KMS-11 (cell line): ENCODE data around the gene PRXL2A.

ENCODE experiments used
- H2AFZ ChIP-seq: fragments of 200-600 bp; sonication (generic); 2 replicates; pipeline ENCODE4 v1.6.1; 2016; ENCODE audit warnings: antibody characterized with exemption, mixed run types, low read depth
- H3K27ac ChIP-seq: fragments of 200-600 bp; sonication (generic); 2 replicates; pipeline ENCODE4 v1.6.1; 2016; ENCODE audit warnings: mild to moderate bottlenecking, mixed run types
- H3K27me3 ChIP-seq: fragments of 200-600 bp; sonication (generic); 2 replicates; pipeline ENCODE4 v1.6.1; 2017; ENCODE audit warnings: mild to moderate bottlenecking, low read depth, mixed run types, moderate library complexity; ENCODE audit not compliant: insufficient read depth
- H3K36me3 ChIP-seq: fragments of 200-600 bp; sonication (generic); 2 replicates; pipeline ENCODE4 v1.6.1; 2017; ENCODE audit warnings: mild to moderate bottlenecking, mixed run types; ENCODE audit not compliant: insufficient read depth
- H3K4me1 ChIP-seq: fragments of 200-600 bp; sonication (generic); 2 replicates; pipeline ENCODE4 v1.6.1; 2016; ENCODE audit warnings: mild to moderate bottlenecking, low read depth, mixed run types; ENCODE audit not compliant: poor library complexity, severe bottlenecking
- H3K4me2 ChIP-seq: fragments of 200-600 bp; sonication (generic); 2 replicates; pipeline ENCODE4 v1.7.0; 2016; ENCODE audit warnings: mild to moderate bottlenecking, mixed run types
- H3K4me3 ChIP-seq: fragments of 200-600 bp; sonication (generic); IDR thresholded peaks from 2 replicates; pipeline ENCODE4 v1.6.1; 2017; ENCODE audit warnings: low read depth, low read length, mixed read lengths; ENCODE audit not compliant: insufficient read depth
- H3K79me2 ChIP-seq: fragments of 200-600 bp; sonication (generic); 2 replicates; pipeline ENCODE4 v1.6.1; 2016; ENCODE audit warnings: low read depth, mixed run types; ENCODE audit not compliant: insufficient read depth
- H3K9ac ChIP-seq: fragments of 200-600 bp; sonication (generic); 2 replicates; pipeline ENCODE4 v1.6.1; 2016; ENCODE audit warnings: mild to moderate bottlenecking, mixed run types
- H4K20me1 ChIP-seq: fragments of 200-600 bp; sonication (generic); 2 replicates; pipeline ENCODE4 v1.6.1; 2016; ENCODE audit warnings: mild to moderate bottlenecking, mixed run types; ENCODE audit not compliant: insufficient read depth
- TF ChIP-seq, protein P1 (sequence below): fragments of 200-600 bp; sonication (generic); conservative IDR thresholded peaks from 2 replicates; pipeline ENCODE4 v1.6.1; 2017; ENCODE audit warnings: low read depth, mild to moderate bottlenecking, antibody characterized with exemption, low read length, moderate library complexity, mixed read lengths

PRXL2A gene

DNA sequence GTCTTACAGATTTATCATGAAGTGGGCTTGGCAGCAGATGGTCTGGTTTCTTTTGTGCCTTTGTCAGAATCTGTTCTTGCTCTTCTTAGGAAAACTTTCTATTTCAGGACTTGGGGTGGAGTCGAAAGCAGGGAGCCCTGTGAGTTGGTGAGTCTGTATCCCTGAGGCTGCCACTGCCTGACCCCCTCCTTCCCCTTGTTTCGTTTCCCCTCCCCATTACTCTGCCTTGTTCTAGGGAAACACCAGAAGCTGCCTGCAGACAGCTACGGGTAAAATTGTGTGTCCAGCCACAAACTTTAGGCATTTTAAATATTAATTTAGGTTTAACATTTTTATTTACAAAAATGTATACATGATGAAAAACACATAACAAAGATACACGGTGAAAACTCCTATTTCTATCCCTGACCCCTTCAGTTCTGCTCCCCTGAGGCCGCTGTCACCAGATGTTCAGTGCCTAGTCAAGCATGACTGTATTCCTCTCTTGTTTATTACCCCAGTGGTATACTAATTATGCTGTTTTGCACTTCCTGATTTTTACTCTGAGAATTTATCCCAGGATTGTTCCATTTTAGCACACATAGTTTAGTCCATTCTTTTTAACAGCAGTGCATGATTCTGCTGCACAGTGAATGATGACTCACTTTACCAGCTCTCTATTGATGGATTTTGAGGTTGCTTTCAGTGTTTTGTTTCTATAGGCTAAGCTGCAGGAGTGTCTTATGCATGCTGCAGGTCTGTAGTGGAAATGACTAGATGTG is 54.8 kb downstream of the PRXL2A start:
- H3K4me1 ChIP-seq: peaks cover 43% of the 10 kb centered on the region
- H3K27ac ChIP-seq: no peak overlapping the region
- no peaks in the 10 kb centered on the region for H4K20me1 ChIP-seq
- H3K79me2 ChIP-seq: peaks cover 5% of the 10 kb centered on the region; the same call in 1 of the 2 replicates
- no peak overlapping the region for H2AFZ ChIP-seq
- H3K36me3 ChIP-seq: no peaks in the 10 kb centered on the region
- TF ChIP-seq, protein P1, sequence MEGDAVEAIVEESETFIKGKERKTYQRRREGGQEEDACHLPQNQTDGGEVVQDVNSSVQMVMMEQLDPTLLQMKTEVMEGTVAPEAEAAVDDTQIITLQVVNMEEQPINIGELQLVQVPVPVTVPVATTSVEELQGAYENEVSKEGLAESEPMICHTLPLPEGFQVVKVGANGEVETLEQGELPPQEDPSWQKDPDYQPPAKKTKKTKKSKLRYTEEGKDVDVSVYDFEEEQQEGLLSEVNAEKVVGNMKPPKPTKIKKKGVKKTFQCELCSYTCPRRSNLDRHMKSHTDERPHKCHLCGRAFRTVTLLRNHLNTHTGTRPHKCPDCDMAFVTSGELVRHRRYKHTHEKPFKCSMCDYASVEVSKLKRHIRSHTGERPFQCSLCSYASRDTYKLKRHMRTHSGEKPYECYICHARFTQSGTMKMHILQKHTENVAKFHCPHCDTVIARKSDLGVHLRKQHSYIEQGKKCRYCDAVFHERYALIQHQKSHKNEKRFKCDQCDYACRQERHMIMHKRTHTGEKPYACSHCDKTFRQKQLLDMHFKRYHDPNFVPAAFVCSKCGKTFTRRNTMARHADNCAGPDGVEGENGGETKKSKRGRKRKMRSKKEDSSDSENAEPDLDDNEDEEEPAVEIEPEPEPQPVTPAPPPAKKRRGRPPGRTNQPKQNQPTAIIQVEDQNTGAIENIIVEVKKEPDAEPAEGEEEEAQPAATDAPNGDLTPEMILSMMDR: no peak
- no peak overlapping the region for H3K4me3 ChIP-seq
- no peak overlapping the region for H3K4me2 ChIP-seq
- H3K9ac ChIP-seq: no peak overlapping the region
- H3K27me3 ChIP-seq: no peaks in the 10 kb centered on the region

DNA sequence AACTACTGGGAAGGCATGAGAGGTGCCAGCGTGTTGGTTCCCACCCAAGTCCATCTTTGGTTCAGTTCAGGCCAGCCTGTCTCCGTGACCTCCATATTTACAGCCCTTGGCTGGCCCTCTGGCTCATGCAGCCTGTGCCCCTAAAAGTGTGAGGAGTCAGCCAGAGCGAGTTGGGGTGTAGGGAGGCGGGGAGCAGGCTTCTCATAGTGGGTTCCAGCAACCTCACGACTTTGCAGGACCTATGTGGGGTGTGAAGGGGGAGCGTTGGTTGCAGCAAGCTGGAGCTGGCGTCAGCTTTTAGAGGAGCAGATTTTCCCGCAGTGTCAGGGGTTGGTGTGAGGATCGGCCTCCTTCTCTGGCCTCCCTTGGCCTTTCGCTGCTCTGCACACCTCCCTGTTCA is 55.5 kb downstream of the PRXL2A start:
- Histone ChIP-seq H4K20me1 (no peaks in the 10 kb centered on the region), H3K36me3 (no peaks in the 10 kb centered on the region), H3K27me3 (no peaks in the 10 kb centered on the region), H3K27ac (no peak overlapping the region), H2AFZ (no peak overlapping the region), H3K4me1 (peaks cover 36% of the 10 kb centered on the region), H3K4me3 (no peak overlapping the region), H3K4me2 (no peak overlapping the region), H3K9ac (no peak overlapping the region), H3K79me2 (peaks cover 5% of the 10 kb centered on the region; the same call in 1 of the 2 replicates)
- TF ChIP-seq, protein P1: no peak

GRCh38 chr10:80464557-80465450 is 56.5 kb downstream of the PRXL2A start:
- Histone ChIP-seq H2AFZ (no peak overlapping the region), H3K9ac (no peak overlapping the region), H3K79me2 (peaks cover 5% of the 10 kb centered on the region; the same call in 1 of the 2 replicates), H3K4me1 (peaks cover 27% of the 10 kb centered on the region), H3K36me3 (no peaks in the 10 kb centered on the region), H4K20me1 (no peaks in the 10 kb centered on the region), H3K27ac (no peak overlapping the region), H3K4me2 (no peak overlapping the region), H3K4me3 (no peak overlapping the region), H3K27me3 (no peaks in the 10 kb centered on the region)
- TF ChIP-seq, protein P1: no peak

DNA sequence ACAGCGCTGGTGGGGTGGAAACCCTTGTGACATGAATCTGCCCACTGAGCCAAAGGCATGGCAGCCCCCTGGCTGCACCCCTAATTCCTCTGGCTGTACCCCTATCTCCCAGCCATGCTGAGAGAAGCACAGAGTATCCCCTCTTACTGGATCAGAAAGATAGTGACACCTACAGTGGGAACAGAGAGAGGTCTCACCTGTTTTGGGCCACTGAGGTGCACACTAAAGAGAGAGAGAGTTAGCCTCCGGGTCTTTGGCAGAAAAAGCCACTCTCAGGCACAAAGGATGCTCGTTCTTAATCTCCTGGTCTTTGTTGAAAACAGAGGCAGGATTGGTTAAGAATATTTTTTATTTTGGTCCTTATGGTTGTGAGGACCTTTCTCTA is 57.1 kb downstream of the PRXL2A start:
- Histone ChIP-seq H3K9ac (no peak overlapping the region), H3K27ac (no peak overlapping the region), H3K4me3 (no peak overlapping the region), H3K4me1 (peaks cover 25% of the 10 kb centered on the region), H3K4me2 (no peak overlapping the region), H3K36me3 (no peaks in the 10 kb centered on the region), H3K27me3 (no peaks in the 10 kb centered on the region), H2AFZ (no peak overlapping the region), H3K79me2 (peaks cover 5% of the 10 kb centered on the region; the same call in 1 of the 2 replicates), H4K20me1 (no peaks in the 10 kb centered on the region)
- TF ChIP-seq, protein P1: no peak
